IMR-90 (cell line): ENCODE results near the gene COL6A5.

ENCODE experiments used
- BHLHE40 ChIP-seq: fragments of 150-350 bp; IDR thresholded peaks from 2 replicates; pipeline ENCODE4 v1.6.1; 2016; ENCODE audit warnings: mild to moderate bottlenecking, low read depth, low read length
- CHD1 ChIP-seq: IDR thresholded peaks from 2 replicates; pipeline ENCODE4 v1.6.1; 2012; ENCODE audit warnings: low read depth, low read length, improper control_type of control experiment
- CTCF ChIP-seq: conservative IDR thresholded peaks from 2 replicates; pipeline ENCODE4 v1.5.1; 2012; ENCODE audit warnings: mild to moderate bottlenecking, low read depth, low read length, improper control_type of control experiment
- FOS ChIP-seq: fragments of 150-350 bp; IDR thresholded peaks from 2 replicates; pipeline ENCODE4 v1.6.1; 2016; ENCODE audit warnings: low read depth, low read length
- MAFK ChIP-seq: IDR thresholded peaks from 2 replicates; pipeline ENCODE4 v1.6.1; 2012; ENCODE audit warnings: low read depth, low read length, improper control_type of control experiment
- MAZ ChIP-seq: IDR thresholded peaks from 2 replicates; pipeline ENCODE4 v1.6.1; 2012; ENCODE audit warnings: low read depth, mild to moderate bottlenecking, low read length, improper control_type of control experiment, moderate library complexity, borderline replicate concordance
- NFE2L2 ChIP-seq: fragments of 150-350 bp; IDR thresholded peaks from 2 replicates; pipeline ENCODE4 v1.6.1; 2016; ENCODE audit warnings: low read depth, mild to moderate bottlenecking, low read length
- POLR2A ChIP-seq: IDR thresholded peaks from 2 replicates; pipeline ENCODE4 v1.6.1; 2012; ENCODE audit warnings: mild to moderate bottlenecking, low read depth, low read length
- RAD21 ChIP-seq: IDR thresholded peaks from 2 replicates; pipeline ENCODE4 v1.6.1; 2012; ENCODE audit warnings: low read length, improper control_type of control experiment
- RCOR1 ChIP-seq: IDR thresholded peaks from 2 replicates; pipeline ENCODE4 v1.6.1; 2012; ENCODE audit warnings: mild to moderate bottlenecking, low read length, improper control_type of control experiment; ENCODE audit not compliant: insufficient replicate concordance
- RFX5 ChIP-seq: IDR thresholded peaks from 2 replicates; pipeline ENCODE4 v1.8.0; 2012; ENCODE audit warnings: low read depth, mild to moderate bottlenecking, low read length, moderate library complexity
- SMC3 ChIP-seq: fragments of 150-350 bp; IDR thresholded peaks from 2 replicates; pipeline ENCODE4 v1.6.1; 2016; ENCODE audit warnings: low read depth, mild to moderate bottlenecking, antibody characterized with exemption, low read length, moderate library complexity
- USF2 ChIP-seq: fragments of 150-350 bp; IDR thresholded peaks from 2 replicates; pipeline ENCODE4 v1.6.1; 2017; ENCODE audit warnings: mild to moderate bottlenecking, antibody characterized with exemption, low read length, low read depth

DNA sequence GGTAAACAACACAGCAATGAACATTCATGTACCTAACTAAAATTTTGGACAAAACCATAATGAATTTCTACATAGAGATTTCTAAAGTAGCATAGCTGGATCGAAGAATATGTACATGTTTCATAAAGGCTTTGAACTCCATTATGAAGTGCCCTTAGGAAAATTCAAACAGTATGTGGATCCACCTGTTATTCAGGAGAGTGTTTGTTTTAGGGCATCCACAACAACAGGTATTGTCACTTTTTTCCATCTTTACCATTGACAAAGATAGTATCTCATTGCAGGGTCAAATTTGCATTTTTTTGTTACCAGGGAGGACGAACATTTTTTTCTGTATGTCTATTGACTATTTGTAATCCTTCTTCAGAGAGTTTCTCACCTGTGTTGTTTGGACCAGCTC lies 75.0 kb downstream of the COL6A5 start:
- no peak for TF ChIP-seq CTCF
- no peak for TF ChIP-seq BHLHE40
- no peak for TF ChIP-seq FOS
- TF ChIP-seq USF2, result no peak
- TF ChIP-seq POLR2A, result no peak
- TF ChIP-seq MAZ, result no peak
- no peak for TF ChIP-seq RAD21
- no peak for TF ChIP-seq NFE2L2
- no peak for TF ChIP-seq CHD1
- no peak for TF ChIP-seq MAFK
- TF ChIP-seq RCOR1, result no peak
- TF ChIP-seq RFX5, result no peak
- TF ChIP-seq SMC3, result no peak
